ENCODE results near the gene BLID. TPM values are rescaled to one million over a fixed set of nuclear protein-coding genes. Genes with fewer than 3 reads are reported as not detected.

The BLID gene
- total RNA-seq, 1 experiment from 2014 or later = 4.1 TPM

- peaks cover 14% of the 10 kb centered on the region for H3K36me3 Mint-ChIP-seq (ENCODE audit: insufficient read depth, unreplicated experiment)
- H3K27ac Mint-ChIP-seq (ENCODE audit: low read depth, unreplicated experiment) = no peak overlapping the region
- H3K4me3 Mint-ChIP-seq (ENCODE audit: unreplicated experiment) = no peak overlapping the region
- BruUV-seq (replicated peaks) = no TSS peak
- intact Hi-C loops (cut with micrococcal nuclease) = loop anchor here (2.0 to 5.0 kb wide), 3 partner anchors 205 to 325 kb away; no protein-coding TSS in a partner anchor
- no peaks in the 10 kb centered on the region for H3K27me3 Mint-ChIP-seq (ENCODE audit: insufficient read depth, unreplicated experiment)
- TF ChIP-seq, protein P1, sequence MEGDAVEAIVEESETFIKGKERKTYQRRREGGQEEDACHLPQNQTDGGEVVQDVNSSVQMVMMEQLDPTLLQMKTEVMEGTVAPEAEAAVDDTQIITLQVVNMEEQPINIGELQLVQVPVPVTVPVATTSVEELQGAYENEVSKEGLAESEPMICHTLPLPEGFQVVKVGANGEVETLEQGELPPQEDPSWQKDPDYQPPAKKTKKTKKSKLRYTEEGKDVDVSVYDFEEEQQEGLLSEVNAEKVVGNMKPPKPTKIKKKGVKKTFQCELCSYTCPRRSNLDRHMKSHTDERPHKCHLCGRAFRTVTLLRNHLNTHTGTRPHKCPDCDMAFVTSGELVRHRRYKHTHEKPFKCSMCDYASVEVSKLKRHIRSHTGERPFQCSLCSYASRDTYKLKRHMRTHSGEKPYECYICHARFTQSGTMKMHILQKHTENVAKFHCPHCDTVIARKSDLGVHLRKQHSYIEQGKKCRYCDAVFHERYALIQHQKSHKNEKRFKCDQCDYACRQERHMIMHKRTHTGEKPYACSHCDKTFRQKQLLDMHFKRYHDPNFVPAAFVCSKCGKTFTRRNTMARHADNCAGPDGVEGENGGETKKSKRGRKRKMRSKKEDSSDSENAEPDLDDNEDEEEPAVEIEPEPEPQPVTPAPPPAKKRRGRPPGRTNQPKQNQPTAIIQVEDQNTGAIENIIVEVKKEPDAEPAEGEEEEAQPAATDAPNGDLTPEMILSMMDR (IDR thresholded peaks at IDR 0.05; ENCODE audit: unreplicated experiment) = no peak
- ChIA-PET CTCF (interaction anchor here (0.6 to 2.4 kb wide), 6 partner anchors 10 to 442 kb away, joined by 3 to 7 read pairs (median 4); no protein-coding TSS in a partner anchor), POLR2A (interaction anchor here (0.6 to 10.3 kb wide), 24 partner anchors 8 to 1096 kb away, joined by 3 to 290 read pairs (median 4); no protein-coding TSS in a partner anchor)
- DNase-seq (ENCODE audit: unreplicated experiment) = peak; percentile 76
- no peaks in the 10 kb centered on the region for H3K9me3 Mint-ChIP-seq (ENCODE audit: unreplicated experiment)
- H3K4me1 Mint-ChIP-seq (ENCODE audit: insufficient read depth, unreplicated experiment) = peaks cover 22% of the 10 kb centered on the region
These were observed 18.5 kb downstream of the BLID start for GRCh38 chr11:122097419-122098001.

DNA sequence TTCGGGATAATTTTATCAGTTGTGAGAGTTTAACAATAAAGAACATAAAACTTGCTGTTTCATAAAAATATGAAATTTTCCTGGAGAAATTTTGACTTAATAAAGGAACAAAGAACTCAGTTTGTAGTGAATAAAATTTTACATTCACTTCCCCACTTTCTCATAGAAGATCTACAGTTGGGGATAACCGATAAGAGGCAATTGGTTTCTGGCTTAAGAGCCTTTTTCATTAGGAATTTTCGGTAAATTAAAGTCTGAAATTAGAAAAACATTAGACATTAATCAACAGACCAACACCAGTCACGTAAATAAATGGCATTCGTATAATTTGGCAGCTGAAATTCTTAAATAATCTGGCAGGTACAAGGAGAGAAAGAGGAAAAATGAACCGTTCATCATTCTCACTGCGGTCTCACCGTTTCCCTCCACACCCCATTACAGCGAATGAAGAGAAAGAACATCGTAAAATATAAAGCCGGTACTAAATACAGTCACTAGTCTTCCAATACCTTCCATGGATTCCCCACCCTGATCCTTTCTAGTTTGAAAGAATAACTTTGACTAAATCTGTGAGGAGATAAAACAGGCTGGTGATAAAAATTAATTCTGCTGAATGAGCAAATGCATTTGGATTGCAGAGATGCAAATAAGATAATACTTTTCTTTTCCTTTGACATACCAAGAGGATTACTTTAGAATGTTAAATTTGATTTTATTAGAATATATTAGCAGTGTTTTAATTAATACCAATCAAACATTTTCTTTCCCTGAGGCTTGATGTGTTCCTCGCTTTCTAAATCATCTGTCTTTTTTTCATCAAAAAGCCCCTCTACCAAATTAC, 19.5 kb downstream of the BLID start:
- H3K27ac Mint-ChIP-seq (ENCODE audit: low read depth, unreplicated experiment) = no peak overlapping the region

GRCh38 chr11:122095681-122096262, 20.2 kb downstream of the BLID start:
- no peaks in the 10 kb centered on the region for H3K27me3 Mint-ChIP-seq (ENCODE audit: insufficient read depth, unreplicated experiment)

More for the DNA sequence above, 19.5 kb downstream of the BLID start:
- intact Hi-C loops (cut with micrococcal nuclease) = loop anchor here (1.0 to 5.0 kb wide), 4 partner anchors 204 to 440 kb away; no protein-coding TSS in a partner anchor
- TF ChIP-seq, protein P1 (IDR thresholded peaks at IDR 0.05; ENCODE audit: unreplicated experiment) = no peak
- ChIA-PET CTCF (interaction anchor here (0.9 to 2.4 kb wide), 6 partner anchors 60 to 441 kb away, joined by 3 to 7 read pairs (median 4); no protein-coding TSS in a partner anchor), POLR2A (interaction anchor here (0.6 to 10.3 kb wide), 23 partner anchors 7 to 442 kb away, joined by 3 to 290 read pairs (median 6); no protein-coding TSS in a partner anchor)
- H3K27me3 Mint-ChIP-seq (ENCODE audit: insufficient read depth, unreplicated experiment) = no peaks in the 10 kb centered on the region
- no peaks in the 10 kb centered on the region for H3K9me3 Mint-ChIP-seq (ENCODE audit: unreplicated experiment)
- DNase-seq (ENCODE audit: unreplicated experiment) = peak; percentile 37
- no peak overlapping the region for H3K4me3 Mint-ChIP-seq (ENCODE audit: unreplicated experiment)
- peaks cover 32% of the 10 kb centered on the region for H3K4me1 Mint-ChIP-seq (ENCODE audit: insufficient read depth, unreplicated experiment)
- H3K36me3 Mint-ChIP-seq (ENCODE audit: insufficient read depth, unreplicated experiment) = peaks cover 14% of the 10 kb centered on the region
- no TSS peak for BruUV-seq (replicated peaks)

More at GRCh38 chr11:122095681-122096262, 20.2 kb downstream of the BLID start:
- CTCF ChIA-PET = interaction anchor here (0.6 to 1.2 kb wide), 7 partner anchors 17 to 247 kb away, joined by 3 to 9 read pairs (median 3); no protein-coding TSS in a partner anchor
- TF ChIP-seq, protein P1 (IDR thresholded peaks at IDR 0.05; ENCODE audit: unreplicated experiment) = no peak
- Mint-ChIP-seq H3K27ac (ENCODE audit: low read depth, unreplicated experiment) (no peak overlapping the region), H3K36me3 (ENCODE audit: insufficient read depth, unreplicated experiment) (peaks cover 20% of the 10 kb centered on the region), H3K9me3 (ENCODE audit: unreplicated experiment) (no peaks in the 10 kb centered on the region), H3K4me1 (ENCODE audit: insufficient read depth, unreplicated experiment) (peaks cover 31% of the 10 kb centered on the region), H3K4me3 (ENCODE audit: unreplicated experiment) (no peak overlapping the region)
- no TSS peak for BruUV-seq (replicated peaks)
- POLR2A ChIA-PET = interaction anchor here (0.6 to 10.3 kb wide), 14 partner anchors 10 to 441 kb away, joined by 3 to 290 read pairs (median 12); no protein-coding TSS in a partner anchor
- intact Hi-C loops (cut with micrococcal nuclease) = loop anchor here (1.0 to 5.0 kb wide), 4 partner anchors 203 to 439 kb away; no protein-coding TSS in a partner anchor
- DNase-seq (ENCODE audit: unreplicated experiment) = no peak
